ENCODE data around the gene AJAP1.

DNA sequence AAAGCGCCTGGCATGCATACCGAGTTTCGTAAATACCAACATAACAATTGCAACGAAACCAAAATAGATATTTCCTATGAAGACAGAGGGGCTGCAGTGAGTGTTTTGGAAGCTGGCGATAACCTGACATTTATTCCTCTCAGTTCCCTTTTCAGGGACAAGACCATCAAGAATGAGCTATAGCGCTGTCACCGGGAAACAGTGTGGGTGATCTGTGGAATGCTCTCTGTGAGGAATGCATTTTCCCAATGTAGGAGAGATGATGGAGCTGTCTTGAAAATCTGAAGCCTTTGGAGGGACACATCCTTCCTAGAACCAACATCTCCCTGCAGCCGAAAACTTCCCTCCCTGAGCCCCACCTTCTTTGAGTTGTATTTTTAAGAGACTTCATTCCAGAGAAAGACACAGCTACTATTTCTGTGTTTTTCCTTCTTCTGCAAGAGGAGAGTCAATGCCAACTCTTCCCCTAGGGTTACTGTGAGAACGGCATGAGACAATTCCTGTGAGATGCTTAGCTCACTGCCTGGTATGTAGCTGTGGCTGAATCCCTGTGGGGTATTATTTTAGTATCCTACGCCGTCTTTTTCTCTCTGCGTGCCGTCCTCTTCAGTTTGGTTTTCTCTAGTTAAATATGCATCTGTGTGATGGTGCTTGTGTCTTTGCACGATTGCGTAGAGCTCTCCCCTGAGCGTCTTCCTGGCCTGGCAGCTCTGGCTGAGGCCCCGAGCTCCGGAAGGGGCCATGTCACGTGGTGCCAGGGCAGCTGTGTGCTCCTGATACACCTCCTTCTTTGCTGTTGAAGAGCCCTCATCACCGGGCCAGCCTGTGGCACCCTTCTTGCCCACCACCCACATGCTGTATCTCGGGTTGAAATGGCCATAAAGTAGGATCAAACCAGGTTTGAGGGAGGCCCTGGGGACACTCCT, 45.2 kb downstream of the AJAP1 start:
- TF ChIP-seq CTCF (IDR thresholded peaks at IDR 0.05) = no peak
- no peak for TF ChIP-seq POLR2AphosphoS5 (IDR thresholded peaks at IDR 0.05)

Measured in breast epithelium (tissue), 3 donors.